GM21447 (cell line): ENCODE data around the gene FNDC10.
"Not testable (repeated sequence)": the region's sequence is repeated elsewhere in the genome, so short reads cannot be mapped to it uniquely, and the experiment has no call there.

Experiments
- ATAC-seq: cut with Tn5 transposase; IDR thresholded peaks from one replicate; pipeline ENCODE4 v1.9.1; 2021; ENCODE audit not compliant: unreplicated experiment

FNDC10 gene

GRCh38 chr1:1599935-1600860 lies at the start of gene FNDC10:
TSS of gene FNDC10 (minus strand) at chr1:1600135. CDS start at chr1:1600015, 120 bp downstream.
- ATAC-seq = no peak

GRCh38 chr1:1648265-1648664 lies 48.3 kb upstream of the FNDC10 start:
- not testable (repeated sequence) for ATAC-seq

DNA sequence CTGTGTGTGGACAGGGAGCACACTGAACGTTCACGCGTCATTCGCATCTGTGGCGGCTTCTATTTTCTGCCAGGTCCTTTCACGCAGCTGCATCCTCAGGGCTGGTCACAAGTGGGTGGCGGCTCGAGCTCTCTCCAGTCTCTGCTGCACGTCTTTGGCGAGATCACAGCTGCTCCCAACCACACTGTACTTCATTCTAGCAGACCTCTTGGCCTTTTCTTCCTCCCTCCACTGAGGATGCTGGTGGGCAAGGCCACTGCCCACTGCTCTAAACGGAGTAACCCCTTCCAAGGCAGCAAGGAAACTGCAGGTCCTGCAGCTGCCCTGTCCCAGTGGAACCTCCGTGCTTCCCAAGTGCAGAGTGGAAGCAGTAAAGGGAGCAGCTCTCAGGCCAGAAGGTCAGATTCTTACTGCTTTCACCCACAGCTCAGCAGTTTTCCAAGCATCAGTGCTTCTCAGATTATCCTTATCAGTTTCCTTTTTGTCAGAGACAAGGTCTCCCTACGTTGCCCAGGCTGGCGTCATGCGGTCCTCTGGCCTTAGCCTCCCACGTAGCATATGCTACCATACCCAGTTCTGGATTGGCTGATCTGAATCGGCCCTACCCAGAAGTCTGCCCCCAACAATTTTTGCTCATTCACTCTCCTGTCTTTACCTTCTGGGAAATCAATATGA lies 47.8 kb upstream of the FNDC10 start:
- ATAC-seq = not testable (repeated sequence)

GRCh38 chr1:1646326-1646725 lies 46.4 kb upstream of the FNDC10 start:
- ATAC-seq = not testable (repeated sequence)

DNA sequence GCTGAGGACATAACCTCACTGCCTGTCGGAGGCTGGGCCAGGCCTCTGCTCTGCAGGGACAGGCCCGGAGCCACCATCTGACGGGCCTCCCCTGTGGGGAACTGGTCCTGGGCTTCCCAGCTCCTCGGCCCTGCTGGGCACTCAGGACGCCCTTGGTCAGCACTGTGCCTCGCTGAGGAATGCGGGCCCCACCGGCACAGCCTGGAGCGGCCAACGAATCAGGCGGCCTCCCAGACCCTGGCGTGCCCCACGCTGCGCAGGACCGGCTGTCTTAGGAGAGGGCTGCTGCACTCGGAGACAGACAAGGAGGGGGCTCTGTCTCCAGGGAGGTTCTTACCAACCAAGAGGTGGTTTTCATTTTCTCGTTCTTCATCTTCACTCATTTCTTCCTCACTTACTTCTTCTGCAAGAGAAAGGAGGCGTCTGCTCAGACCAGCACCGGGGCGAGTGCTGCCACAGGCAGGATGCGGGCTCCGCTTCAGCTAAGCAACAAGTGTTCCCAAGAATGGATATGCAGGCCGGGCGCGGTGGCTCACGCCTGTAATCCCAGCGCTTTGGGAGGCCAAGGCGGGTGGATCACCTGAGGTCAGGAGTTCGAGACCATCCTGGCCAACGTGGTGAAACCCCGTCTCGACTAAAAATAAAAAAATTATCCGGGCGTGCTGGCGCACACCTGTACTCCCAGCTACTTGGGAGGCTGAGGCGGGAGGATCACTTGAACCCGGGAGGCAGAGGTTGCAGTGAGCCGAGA lies 41.0 kb upstream of the FNDC10 start:
- ATAC-seq = not testable (repeated sequence)

DNA sequence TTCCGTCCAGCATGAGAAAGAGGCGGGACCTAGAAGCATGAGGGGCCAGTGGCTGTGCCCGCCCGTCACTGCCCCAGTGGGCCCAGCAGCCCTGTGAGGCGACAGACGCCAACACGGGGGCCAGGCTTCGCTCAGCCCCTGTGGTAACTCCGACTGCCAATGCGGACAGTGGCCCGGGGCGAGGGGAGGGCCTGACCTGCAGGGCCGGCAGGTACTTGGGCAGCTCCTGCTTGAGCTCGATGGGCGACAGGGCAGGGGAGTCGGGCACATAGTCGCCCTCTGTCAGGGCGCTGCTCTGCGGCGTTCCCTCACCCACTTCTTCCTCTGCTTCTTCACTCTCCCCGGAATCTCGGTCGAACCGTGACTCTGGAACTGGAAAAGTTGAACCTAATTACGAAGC lies 40.1 kb upstream of the FNDC10 start:
- ATAC-seq = not testable (repeated sequence)

GRCh38 chr1:1639368-1639767 lies 39.4 kb upstream of the FNDC10 start:
- ATAC-seq = not testable (repeated sequence)

GRCh38 chr1:1638528-1638927 lies 38.6 kb upstream of the FNDC10 start:
- not testable (repeated sequence) for ATAC-seq

- ATAC-seq = not testable (repeated sequence)
Observed at GRCh38 chr1:1637479-1637875, 37.5 kb upstream of the FNDC10 start.

DNA sequence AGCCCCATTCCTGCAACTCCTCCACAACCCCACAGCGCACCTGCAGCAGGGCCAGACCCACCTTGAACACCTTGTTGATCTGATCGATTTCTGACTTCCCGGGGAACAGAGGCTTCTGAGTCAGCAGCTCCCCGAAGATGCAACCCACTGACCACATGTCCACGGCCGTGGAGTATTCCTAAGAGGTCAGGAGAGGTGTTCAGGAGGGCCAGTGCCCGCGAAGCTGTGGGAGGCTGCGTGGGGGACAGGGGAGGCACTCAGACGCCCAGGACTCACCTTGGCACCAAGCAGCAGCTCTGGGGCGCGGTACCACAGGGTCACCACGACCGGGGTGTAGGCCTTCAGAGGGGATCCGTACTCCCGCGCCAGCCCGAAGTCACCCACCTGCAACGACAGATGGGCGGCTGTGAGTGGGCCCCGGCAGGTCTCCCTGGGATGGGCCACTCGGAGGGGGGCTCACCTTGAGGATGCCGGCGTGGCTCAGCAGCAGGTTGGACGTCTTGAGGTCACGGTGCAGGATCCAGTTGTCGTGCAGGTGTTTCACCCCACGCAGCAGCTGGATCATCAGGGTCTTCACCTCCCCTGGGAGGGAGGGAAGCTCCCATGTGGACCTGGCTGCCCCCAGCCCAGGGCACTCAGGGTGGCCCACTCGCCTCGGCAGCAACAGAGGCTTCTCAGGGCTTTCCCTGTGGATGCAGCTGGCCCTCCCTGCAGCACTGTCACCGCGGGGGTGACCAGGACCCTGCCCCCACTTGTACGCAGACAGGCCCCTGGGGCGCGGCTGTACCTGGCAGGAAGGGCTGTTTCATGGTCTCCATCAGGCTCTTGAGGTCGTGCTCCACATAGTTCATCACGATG lies 36.9 kb upstream of the FNDC10 start:
- ATAC-seq = not testable (repeated sequence)

DNA sequence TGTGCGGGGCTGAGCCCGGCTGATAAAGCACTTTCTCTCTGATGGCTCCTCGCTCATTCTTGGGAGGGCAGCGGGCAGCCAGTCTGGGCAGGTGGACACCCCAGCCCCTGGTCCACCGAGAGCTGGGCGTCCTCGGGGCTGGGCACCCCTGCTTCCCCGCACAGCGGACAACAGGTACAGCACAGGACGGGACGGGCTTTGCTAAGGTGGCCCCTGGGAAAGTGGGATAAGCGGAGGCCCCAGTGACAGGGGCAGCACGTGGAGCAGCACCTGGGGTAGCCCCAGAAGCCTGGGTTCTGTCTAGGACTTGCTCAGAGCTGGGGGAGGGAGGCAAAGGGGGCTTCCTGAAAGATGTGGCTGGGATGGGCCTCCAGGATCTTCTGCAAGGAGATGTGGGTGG lies 34.7 kb upstream of the FNDC10 start:
- ATAC-seq = not testable (repeated sequence)

GRCh38 chr1:1633409-1633808 lies 33.5 kb upstream of the FNDC10 start:
- not testable (repeated sequence) for ATAC-seq

DNA sequence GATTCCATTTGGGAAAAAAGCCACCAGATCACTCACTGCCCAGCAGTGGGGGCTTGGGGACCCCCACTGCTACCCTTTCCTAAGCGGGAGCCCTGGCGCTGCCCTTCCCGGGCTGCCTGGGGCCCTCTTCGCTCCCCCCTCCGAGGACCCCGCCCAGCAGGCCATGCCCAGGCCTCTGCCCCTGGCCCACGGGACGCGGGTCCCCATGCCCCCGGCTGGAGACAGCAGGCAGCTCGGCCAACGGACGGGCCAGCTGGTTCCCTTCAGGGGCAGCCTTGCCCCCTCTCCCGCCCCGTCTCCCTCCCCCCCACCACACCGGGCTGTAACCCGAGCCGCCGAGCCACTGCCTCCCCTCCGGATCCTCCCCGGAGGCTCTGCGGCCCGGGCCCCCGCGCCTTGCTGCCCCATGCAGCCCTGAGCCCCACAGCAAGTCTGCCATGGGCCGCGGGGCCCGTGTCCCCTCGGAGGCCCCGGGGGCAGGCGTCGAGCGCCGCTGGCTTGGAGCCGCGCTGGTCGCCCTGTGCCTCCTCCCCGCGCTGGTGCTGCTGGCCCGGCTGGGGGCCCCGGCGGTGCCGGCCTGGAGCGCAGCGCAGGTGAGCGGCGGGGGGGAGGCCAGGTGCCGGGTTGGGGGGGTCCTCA lies 32.0 kb upstream of the FNDC10 start, which contains the start of gene MMP23B:
Gene MMP23B, plus strand, starts transcription at position 392 of the 639 bp plus-strand sequence. Its CDS starts 46 bp downstream, at position 438.
- no peak for ATAC-seq

GRCh38 chr1:1630965-1631781 lies 31.2 kb upstream of the FNDC10 start:
- ATAC-seq = no peak

DNA sequence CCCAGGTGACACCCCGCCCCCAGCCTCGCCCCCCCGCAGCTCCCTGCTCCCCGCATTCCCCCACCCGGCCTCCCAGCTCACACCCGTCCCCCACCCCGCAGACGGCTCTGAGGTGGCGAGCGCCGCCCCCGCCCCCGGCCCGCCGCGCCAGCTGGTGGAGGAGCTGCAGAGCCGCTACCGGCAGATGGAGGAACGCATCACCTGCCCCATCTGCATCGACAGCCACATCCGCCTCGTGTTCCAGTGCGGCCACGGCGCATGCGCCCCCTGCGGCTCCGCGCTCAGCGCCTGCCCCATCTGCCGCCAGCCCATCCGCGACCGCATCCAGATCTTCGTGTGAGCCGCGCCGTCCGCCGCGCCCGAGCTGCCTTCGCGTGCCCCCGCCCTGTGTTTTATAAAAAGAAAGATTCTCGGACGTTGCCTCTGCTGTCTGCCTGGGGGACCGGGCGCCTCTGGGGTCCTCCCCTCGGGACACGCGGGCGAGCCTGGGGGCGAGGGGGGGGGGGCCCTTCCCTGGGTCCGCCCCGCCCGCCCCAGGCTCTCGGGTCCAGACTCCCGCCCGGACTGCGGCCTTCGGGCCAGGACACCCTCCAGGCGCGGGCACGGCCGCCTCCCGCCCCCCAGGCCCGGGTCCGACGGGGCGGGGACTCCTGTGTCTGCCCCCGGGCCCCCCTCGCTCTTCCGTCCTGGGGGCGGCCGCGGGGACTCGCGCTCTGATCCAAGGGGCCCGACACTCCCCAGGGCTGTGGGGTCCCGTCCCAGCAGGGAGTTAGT lies 30.4 kb upstream of the FNDC10 start:
- ATAC-seq = peak; percentile 62

- ATAC-seq = no peak
Observed at GRCh38 chr1:1629430-1630190, 29.7 kb upstream of the FNDC10 start.

DNA sequence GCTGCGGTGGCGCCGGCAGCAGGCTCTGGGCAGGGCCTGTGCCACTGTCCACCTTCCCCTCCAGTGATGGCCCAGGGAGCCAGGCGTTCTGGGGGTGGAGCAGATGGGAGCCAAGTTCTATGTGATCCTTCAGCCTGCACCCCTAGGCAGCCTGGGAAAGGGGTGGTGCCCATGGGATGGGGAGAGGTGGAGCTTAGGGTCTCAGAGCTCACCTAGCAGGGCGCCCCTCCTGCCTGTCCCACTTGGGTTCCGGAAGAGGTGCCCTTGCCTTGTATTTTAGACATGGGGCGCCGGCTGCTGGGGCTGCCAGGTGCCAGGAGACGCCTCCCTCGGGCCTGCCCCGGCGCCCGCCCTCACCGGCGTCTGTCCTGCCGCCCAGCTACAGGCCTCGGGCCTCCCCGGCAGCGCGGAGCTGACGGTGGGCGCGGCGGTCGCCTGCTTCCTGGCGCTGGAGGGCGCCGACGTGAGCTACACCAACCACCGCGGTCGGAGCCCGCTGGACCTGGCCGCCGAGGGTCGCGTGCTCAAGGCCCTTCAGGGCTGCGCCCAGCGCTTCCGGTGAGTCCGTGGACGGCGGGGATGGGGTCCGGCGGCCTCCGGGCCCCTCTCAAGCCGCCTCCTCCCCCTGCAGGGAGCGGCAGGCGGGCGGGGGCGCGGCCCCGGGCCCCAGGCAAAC lies 29.0 kb upstream of the FNDC10 start:
- ATAC-seq = no peak
